Natural killer cell (primary cell): Measurements from ENCODE around the gene HSF5. TPM values are rescaled to one million over a fixed set of nuclear protein-coding genes. Genes with fewer than 3 reads are reported as not detected.

Experiments used
- ATAC-seq, 3 donors: fragments of 150-1000 bp in 2 of 3; fragments of 200-7000 bp in 1 of 3; cut with Tn5 transposase; 1 replicate in 1 of 3; 2 replicates in 2 of 3; pipeline ENCODE4 v1.10.0; 2021; ENCODE audit warnings: mild to moderate bottlenecking in 2 of 3, moderate library complexity in 2 of 3
- DNase-seq, 2 donors: peaks; one replicate each; pipeline versions ENCODE4 v3.0.0 to v3.0.0-alpha.2; 2013 to 2021; ENCODE audit warnings: mixed read lengths in 1 of 2
- H3K27ac ChIP-seq: one replicate; pipeline ENCODE4 v1.5.1; 2013; ENCODE audit warnings: mild to moderate bottlenecking, low read length
- H3K27me3 ChIP-seq: one replicate; pipeline ENCODE4 v1.6.1; 2013; ENCODE audit warnings: low read length; ENCODE audit not compliant: control insufficient read depth, insufficient read depth
- H3K36me3 ChIP-seq: one replicate; pipeline ENCODE4 v1.6.1; 2013; ENCODE audit warnings: low read length; ENCODE audit not compliant: control insufficient read depth, insufficient read depth
- H3K4me1 ChIP-seq: one replicate; pipeline ENCODE4 v1.6.1; 2013; ENCODE audit warnings: low read length; ENCODE audit not compliant: control insufficient read depth, insufficient read depth
- H3K4me3 ChIP-seq: one replicate; pipeline ENCODE4 v1.5.1; 2013; ENCODE audit warnings: low read length
- H3K9me3 ChIP-seq: one replicate; pipeline ENCODE4 v1.6.1; 2013; ENCODE audit warnings: low read length; ENCODE audit not compliant: control insufficient read depth, insufficient read depth
- H3K27ac Mint-ChIP-seq, 2 donors: one replicate each; pipeline ENCODE4 v1.8.0; 2022; ENCODE audit warnings: mild to moderate bottlenecking in 2 of 2, mixed read lengths in 2 of 2, moderate library complexity in 1 of 2
- H3K27me3 Mint-ChIP-seq, 2 donors: one replicate each; pipeline ENCODE4 v1.8.0; 2022; ENCODE audit warnings: low read depth in 2 of 2, mixed read lengths in 2 of 2
- H3K36me3 Mint-ChIP-seq: one replicate; pipeline ENCODE4 v1.8.0; 2022; ENCODE audit warnings: mixed read lengths
- H3K4me1 Mint-ChIP-seq, 2 donors: one replicate each; pipeline ENCODE4 v1.8.0; 2022; ENCODE audit warnings: mixed read lengths in 2 of 2
- H3K4me3 Mint-ChIP-seq: one replicate; pipeline ENCODE4 v1.8.0; 2022; ENCODE audit warnings: mild to moderate bottlenecking, moderate library complexity, mixed read lengths
- H3K9me3 Mint-ChIP-seq, 2 donors: one replicate each; pipeline ENCODE4 v1.8.0; 2022; ENCODE audit warnings: mixed read lengths in 2 of 2
- CTCF ChIP-seq: fragments of 200-600 bp; IDR thresholded peaks from one replicate; pipeline ENCODE4 v1.8.0; 2022; ENCODE audit warnings: antibody characterized with exemption
- WGBS: methylation state at CpG from one replicate; pipeline ENCODE4 v1.1.7; 2013; ENCODE audit warnings: missing lambda C conversion rate; ENCODE audit not compliant: insufficient coverage; 5-methylcytosine and 5-hydroxymethylcytosine counted together
- intact Hi-C: fragments of 100-400 bp; cut with micrococcal nuclease; formaldehyde crosslinking; loops from one replicate; pipeline ENCODE4 v1.14.2; 2022
- total RNA-seq, 4 donors: library from RNA; stranded (reverse); fragments of 120-200 nt in 1 of 4; gene quantifications; one replicate each; pipeline versions ENCODE4 v1.2.3 to v1.2.4, GENCODE V29; 2013 to 2022

HSF5 gene
- total RNA-seq, 3 donors from 2014 or later (not counting 1 experiment from before 2014, with no cell fraction given), result 0.45 to 1.00 (median 0.94) TPM

- Histone ChIP-seq H3K27ac (no peak overlapping the region), H3K9me3 (no peaks in the 10 kb centered on the region), H3K27me3 (no peaks in the 10 kb centered on the region), H3K36me3 (no peaks in the 10 kb centered on the region), H3K4me1 (no peaks in the 10 kb centered on the region), H3K4me3 (no peak overlapping the region)
- H3K4me3 Mint-ChIP-seq, result no peak overlapping the region
- DNase-seq (no peak), ATAC-seq (no peak)
- TF ChIP-seq CTCF, result no peak
- 70% methylated on average over 10 of the region's 10 CpGs for WGBS
- H3K36me3 Mint-ChIP-seq, result no peaks in the 10 kb centered on the region
- intact Hi-C loops, result no loop called here
- no peaks in the 10 kb centered on the region for H3K27me3 Mint-ChIP-seq
- H3K27ac Mint-ChIP-seq, result no peak overlapping the region
- peaks cover 0 to 7% of the 10 kb centered on the region in 2 donors for H3K4me1 Mint-ChIP-seq
- no peaks in the 10 kb centered on the region for H3K9me3 Mint-ChIP-seq
Observed at GRCh38 chr17:58391302-58391984, 96.8 kb downstream of the HSF5 start.

- Histone ChIP-seq H3K27ac (no peak overlapping the region), H3K4me1 (no peaks in the 10 kb centered on the region), H3K9me3 (no peaks in the 10 kb centered on the region), H3K27me3 (no peaks in the 10 kb centered on the region), H3K36me3 (no peaks in the 10 kb centered on the region), H3K4me3 (no peak overlapping the region)
- DNase-seq, result no peak
- no peaks in the 10 kb centered on the region for H3K9me3 Mint-ChIP-seq
- no peak overlapping the region for H3K4me3 Mint-ChIP-seq
- H3K4me1 Mint-ChIP-seq, result peaks cover 0 to 7% of the 10 kb centered on the region in 2 donors
- no peaks in the 10 kb centered on the region for H3K36me3 Mint-ChIP-seq
- no peak for TF ChIP-seq CTCF
- ATAC-seq, result no peak
- intact Hi-C loops, result no loop called here
- WGBS, result 91% methylated on average over 2 of the region's 2 CpGs
- no peak overlapping the region for H3K27ac Mint-ChIP-seq
- H3K27me3 Mint-ChIP-seq, result no peaks in the 10 kb centered on the region
Observed at GRCh38 chr17:58390884-58391283, 97.3 kb downstream of the HSF5 start.

GRCh38 chr17:58388302-58389190, 99.7 kb downstream of the HSF5 start:
- H3K27ac Mint-ChIP-seq, result no peak overlapping the region

More at GRCh38 chr17:58388302-58389190, 99.7 kb downstream of the HSF5 start:
- peaks cover 13 to 22% of the 10 kb centered on the region in 2 donors for H3K4me1 Mint-ChIP-seq
- no peaks in the 10 kb centered on the region for H3K27me3 ChIP-seq
- no peaks in the 10 kb centered on the region for H3K9me3 Mint-ChIP-seq
- no peak overlapping the region for H3K4me3 Mint-ChIP-seq
- H3K4me1 ChIP-seq, result no peaks in the 10 kb centered on the region
- no peak for TF ChIP-seq CTCF
- H3K27me3 Mint-ChIP-seq, result no peaks in the 10 kb centered on the region
- ATAC-seq (no peak), DNase-seq (no peak)
- H3K9me3 ChIP-seq, result no peaks in the 10 kb centered on the region
- H3K4me3 ChIP-seq, result no peak overlapping the region
- no peak overlapping the region for H3K27ac ChIP-seq
- no peaks in the 10 kb centered on the region for H3K36me3 Mint-ChIP-seq
- H3K36me3 ChIP-seq, result no peaks in the 10 kb centered on the region
- intact Hi-C loops, result no loop called here
- 96% methylated on average over 3 of the region's 3 CpGs for WGBS
